WI38 (cell line): ENCODE measurements around the gene RETREG3.
"Not testable (repeated sequence)": the region's sequence is repeated elsewhere in the genome, so short reads cannot be mapped to it uniquely, and the experiment has no call there.

Experiments used
- H3K4me3 ChIP-seq: 2 replicates; pipeline ENCODE4 v1.5.1; 2011; ENCODE audit warnings: low read depth, mild to moderate bottlenecking, control low read depth, low read length
- CTCF ChIP-seq: IDR thresholded peaks from 2 replicates; pipeline ENCODE4 v1.5.1; 2012; ENCODE audit warnings: low read depth, mild to moderate bottlenecking, control low read depth, low read length

RETREG3 gene

GRCh38 chr17:42563143-42563509 is 46.0 kb downstream of the RETREG3 start:
- TF ChIP-seq CTCF = no peak

GRCh38 chr17:42562388-42563142 is 46.6 kb downstream of the RETREG3 start:
- no peak for TF ChIP-seq CTCF
- H3K4me3 ChIP-seq = peak overlapping the region; percentile 95

More at GRCh38 chr17:42563143-42563509, 46.0 kb downstream of the RETREG3 start:
- H3K4me3 ChIP-seq = peak overlapping the region; percentile 95

GRCh38 chr17:42561897-42562387 is 47.2 kb downstream of the RETREG3 start, which contains the start of gene COASY:
Gene COASY (plus strand): TSS chr17:42562148. CDS start chr17:42562623, 475 bp downstream.
- TF ChIP-seq CTCF = no peak
- H3K4me3 ChIP-seq = peak within 1 kb of the TSS; percentile 95

GRCh38 chr17:42560246-42560645 is 48.9 kb downstream of the RETREG3 start:
- no peak for TF ChIP-seq CTCF
- no peak overlapping the region for H3K4me3 ChIP-seq

- no peak for TF ChIP-seq CTCF
- H3K4me3 ChIP-seq = no peak overlapping the region
Observed at GRCh38 chr17:42559075-42559474, 50.1 kb downstream of the RETREG3 start.

GRCh38 chr17:42555961-42556617 is 53.1 kb downstream of the RETREG3 start:
- TF ChIP-seq CTCF = peak; percentile 16; the same call in 1 of the 2 replicates
- H3K4me3 ChIP-seq = not testable (repeated sequence)

- TF ChIP-seq CTCF = no peak
- peak overlapping the region; percentile 81 for H3K4me3 ChIP-seq
Observed at GRCh38 chr17:42555122-42555622, 54.0 kb downstream of the RETREG3 start.
